Naive thymus-derived CD8-positive, alpha-beta T cell (primary cell): ENCODE results near the gene NPFF. TPM values are rescaled to one million over a fixed set of nuclear protein-coding genes. Genes with fewer than 3 reads are reported as not detected.

Experiments used
- ATAC-seq, 2 donors: fragments of 150-1000 bp; cut with Tn5 transposase in 1 of 2; sonication (Bioruptor Pico), chemical (Tn5 transposase) in 1 of 2; 1 replicate in 1 of 2; 2 replicates in 1 of 2; pipeline ENCODE4 v1.10.0; 2021; ENCODE audit warnings: mild to moderate bottlenecking in 2 of 2, moderate library complexity in 2 of 2
- POLR2A ChIA-PET: fragments of 350-600 bp; sonication (Branson Sonifier 250); formaldehyde crosslinking; loops from one replicate; lab custom pipeline; 2021; ENCODE audit warnings: antibody characterized with exemption; lab: Charles Lee
- DNase-seq, 10 donors: peaks; one replicate each; pipeline versions ENCODE4 v3.0.0 to v3.0.0-alpha.2; 2020 to 2022
- H3K27ac Mint-ChIP-seq, 10 donors: one replicate each; pipeline ENCODE4 v1.8.0; 2020 to 2022; ENCODE audit warnings: mild to moderate bottlenecking in 10 of 10, mixed read lengths in 10 of 10, moderate library complexity in 4 of 10, inconsistent platforms in 1 of 10
- H3K27me3 Mint-ChIP-seq, 5 donors: one replicate each; pipeline ENCODE4 v1.8.0; 2021 to 2022; ENCODE audit warnings: mixed read lengths in 5 of 5
- H3K36me3 Mint-ChIP-seq, 3 donors: one replicate each; pipeline ENCODE4 v1.8.0; 2020 to 2022; ENCODE audit warnings: mixed read lengths in 3 of 3, mild to moderate bottlenecking in 2 of 3, inconsistent platforms in 1 of 3
- H3K4me1 Mint-ChIP-seq, 4 donors: one replicate each; pipeline ENCODE4 v1.8.0; 2021 to 2022; ENCODE audit warnings: mixed read lengths in 4 of 4
- H3K4me3 Mint-ChIP-seq, 10 donors: one replicate each; pipeline ENCODE4 v1.8.0; 2020 to 2022; ENCODE audit warnings: mild to moderate bottlenecking in 10 of 10, mixed read lengths in 10 of 10, moderate library complexity in 6 of 10, inconsistent platforms in 1 of 10
- H3K9me3 Mint-ChIP-seq, 9 donors: one replicate each; pipeline ENCODE4 v1.8.0; 2020 to 2022; ENCODE audit warnings: mixed read lengths in 9 of 9, mild to moderate bottlenecking in 3 of 9, inconsistent platforms in 1 of 9, moderate library complexity in 1 of 9
- polyA plus RNA-seq, 3 donors: library from polyadenylated mRNA; unstranded; fragments of 300-500 nt; fragmentation: Illumina TruSeq; gene quantifications; one replicate each; pipeline ENCODE4 v1.2.3, GENCODE V29; 2021
- total RNA-seq, 8 experiments: library from RNA in 2 of 8; stranded (reverse) in 2 of 8; gene quantifications; one replicate each; pipeline ENCODE4 v1.2.3 and lab custom pipeline; 2021 to 2026

Gene NPFF
- total and polyA plus RNA-seq, 5 experiments from 2014 or later = not detected

DNA sequence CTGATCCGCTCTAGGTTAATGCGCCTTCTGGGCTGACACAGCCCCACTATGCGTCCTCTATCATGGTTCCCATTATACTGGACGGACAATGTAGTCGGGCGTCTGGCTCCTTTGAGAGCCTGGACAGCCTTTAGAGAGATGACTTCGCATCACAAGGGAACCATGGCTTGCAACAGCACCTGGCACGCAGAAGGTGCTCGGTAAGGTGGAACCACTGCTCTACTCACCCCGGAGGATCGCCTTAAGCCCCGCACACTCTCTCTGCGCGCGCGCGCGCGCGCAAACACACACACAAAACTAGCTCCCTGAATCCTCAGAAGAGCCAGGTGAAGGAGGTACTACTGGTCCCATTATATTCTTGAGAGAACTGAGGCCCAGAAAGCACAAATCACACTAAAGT is 15.1 kb downstream of the NPFF start:
- peak overlapping the region; percentile 86 to 99 (median 94) for H3K27ac Mint-ChIP-seq
- DNase-seq (peak in 4 of 10 donors; percentile 28 to 46 (median 38)), ATAC-seq (peak; percentile 13 to 18)
- POLR2A ChIA-PET = interaction anchor here (0.6 to 5.6 kb wide), 6 partner anchors 8 to 461 kb away, joined by 3 to 48 read pairs (median 4); partner anchors contain the start of genes MAP3K12, MYG1, NPFF and TARBP2
- no peaks in the 10 kb centered on the region for H3K36me3 Mint-ChIP-seq
- no peaks in the 10 kb centered on the region for H3K9me3 Mint-ChIP-seq
- H3K27me3 Mint-ChIP-seq = no peaks in the 10 kb centered on the region
- peaks cover 19 to 51% (median 32%) of the 10 kb centered on the region in 4 donors for H3K4me1 Mint-ChIP-seq
- H3K4me3 Mint-ChIP-seq = peak overlapping the region; percentile 82 to 98 (median 91)

DNA sequence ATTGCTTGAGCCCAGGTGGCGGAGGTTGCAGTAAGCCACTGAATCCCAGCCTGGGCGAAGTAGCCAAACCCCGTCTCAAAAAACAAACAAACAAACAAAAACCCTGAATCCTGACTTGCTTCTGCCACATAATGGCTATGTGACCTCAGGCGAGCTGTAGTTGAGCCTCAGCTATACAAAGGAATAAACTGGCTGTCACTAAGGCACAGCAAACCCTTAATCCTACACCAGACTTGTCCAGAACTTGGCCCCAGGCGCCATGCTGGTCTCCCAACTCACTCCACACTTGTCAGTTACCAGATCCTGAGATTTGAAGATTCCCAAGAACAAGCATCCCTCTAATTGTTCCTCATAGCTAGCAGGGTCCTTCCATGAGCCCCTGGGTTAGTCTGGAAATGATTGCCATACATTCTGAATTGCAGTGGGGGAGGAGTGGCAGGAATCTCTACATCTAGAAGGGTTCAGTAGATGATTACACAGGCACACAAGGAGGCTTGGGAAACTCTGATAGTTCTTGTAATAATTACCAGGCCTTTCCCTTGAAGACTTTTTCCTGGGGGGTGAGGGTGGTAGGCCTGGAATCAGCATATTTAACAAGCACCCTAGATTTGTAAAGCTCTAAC is 17.9 kb downstream of the NPFF start:
- Mint-ChIP-seq H3K9me3 (no peaks in the 10 kb centered on the region), H3K27ac (peak overlapping the region in 7 of 10 donors; percentile 25 to 78 (median 59)), H3K4me3 (no peak overlapping the region), H3K27me3 (no peaks in the 10 kb centered on the region), H3K36me3 (peaks cover 0 to 14% (median 0%) of the 10 kb centered on the region in 3 donors), H3K4me1 (peaks cover 16 to 40% (median 26%) of the 10 kb centered on the region in 4 donors)
- DNase-seq (no peak), ATAC-seq (no peak)
- POLR2A ChIA-PET = interaction anchor here (1.2 to 5.6 kb wide), 2 partner anchors 11 kb away, joined by 3 to 48 read pairs; partner anchors contain the start of genes MAP3K12 and TARBP2

DNA sequence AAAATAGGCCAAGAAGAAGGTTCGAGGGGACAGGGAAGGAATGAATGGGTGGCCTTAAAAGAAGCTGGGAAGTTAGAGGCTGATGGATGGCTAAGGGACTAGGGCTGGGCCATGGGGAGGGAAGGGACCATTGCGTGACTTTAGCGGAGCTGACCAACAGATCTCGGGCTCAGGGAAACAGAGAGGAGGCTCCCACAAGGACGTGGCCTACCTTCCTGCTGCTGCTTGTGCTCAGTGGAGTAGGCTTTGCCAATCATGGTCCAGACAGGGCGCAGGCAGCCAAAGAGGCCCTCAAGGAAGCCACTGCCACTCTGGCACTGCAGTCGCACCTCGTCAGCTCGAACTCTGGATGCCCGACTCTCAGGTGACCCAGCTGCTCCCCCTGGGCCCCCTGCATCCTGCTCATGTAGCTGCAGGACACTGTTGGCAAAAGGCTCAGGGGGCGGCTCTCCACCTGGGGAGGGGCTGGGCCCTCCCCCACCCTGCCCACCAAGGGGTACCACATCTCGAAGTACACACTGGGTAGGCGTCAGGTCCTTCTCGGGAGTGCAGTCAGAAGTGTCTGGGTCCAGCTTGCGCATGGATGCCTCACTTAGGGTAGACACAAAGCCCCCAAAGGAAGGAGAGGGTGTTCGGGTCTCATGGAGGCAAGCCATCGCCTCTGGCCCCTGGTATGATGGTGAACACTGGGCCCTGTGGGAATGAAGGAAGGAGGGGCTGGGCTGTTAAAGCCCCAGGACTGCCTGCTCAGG is 20.4 kb downstream of the NPFF start:
- ATAC-seq = no peak

DNA sequence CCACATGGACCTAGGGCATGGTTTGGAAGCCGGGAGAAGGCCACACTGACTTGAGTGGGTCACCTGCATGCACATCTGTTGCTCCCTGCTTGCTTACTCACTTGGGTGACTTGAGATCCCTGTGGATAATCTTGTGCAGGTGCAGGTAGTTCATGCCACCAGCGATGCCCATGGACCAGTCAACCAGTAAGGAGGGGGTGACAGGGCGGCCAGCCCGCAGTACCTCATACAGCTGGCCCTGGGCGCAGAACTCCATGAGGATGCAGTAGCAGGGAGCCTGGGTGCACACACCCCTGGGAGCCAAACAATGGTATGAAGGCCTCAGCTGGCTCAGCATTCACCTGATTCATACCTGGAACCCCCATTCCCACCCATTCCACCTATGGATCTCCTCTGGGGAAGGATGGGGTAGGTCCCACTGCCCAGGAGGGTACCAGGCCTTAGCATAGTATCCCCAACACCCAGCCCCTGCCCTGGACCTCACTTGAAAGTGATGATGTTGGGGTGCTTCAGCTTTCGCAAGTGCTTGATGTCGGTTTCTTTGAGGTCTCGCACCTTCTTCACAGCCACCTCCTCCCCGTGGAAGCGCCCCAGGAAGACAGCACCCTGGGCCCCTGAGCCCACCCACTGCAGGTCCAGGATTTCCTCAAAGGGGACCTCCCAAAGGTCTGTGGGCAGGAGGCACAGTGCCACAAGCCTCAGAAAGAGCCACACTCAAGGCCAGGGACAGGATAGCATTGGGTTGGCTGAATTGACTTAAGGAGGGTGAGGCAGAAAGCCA is 21.1 kb downstream of the NPFF start:
- Mint-ChIP-seq H3K9me3 (no peaks in the 10 kb centered on the region), H3K4me1 (peaks cover 0 to 21% (median 8%) of the 10 kb centered on the region in 4 donors), H3K27me3 (no peaks in the 10 kb centered on the region), H3K27ac (peak overlapping the region in 7 of 10 donors; percentile 19 to 89 (median 82)), H3K36me3 (peaks cover 0 to 39% (median 5%) of the 10 kb centered on the region in 3 donors), H3K4me3 (peak overlapping the region in 1 of 10 donors; percentile 20)
- ATAC-seq = no peak
- no peak for DNase-seq
- POLR2A ChIA-PET = interaction anchor here (1.0 kb wide), 1 partner anchor 15 kb away, joined by 5 read pairs; the partner anchor contains the start of gene TARBP2

More for the DNA sequence above, 20.4 kb downstream of the NPFF start:
- Mint-ChIP-seq H3K27ac (peak overlapping the region in 7 of 10 donors; percentile 19 to 89 (median 82)), H3K9me3 (no peaks in the 10 kb centered on the region), H3K27me3 (no peaks in the 10 kb centered on the region), H3K36me3 (peaks cover 0 to 31% (median 3%) of the 10 kb centered on the region in 3 donors), H3K4me1 (peaks cover 0 to 23% (median 7%) of the 10 kb centered on the region in 4 donors), H3K4me3 (peak overlapping the region in 1 of 10 donors; percentile 20)
- DNase-seq = no peak
- POLR2A ChIA-PET = interaction anchor here (1.0 kb wide), 1 partner anchor 14 kb away, joined by 5 read pairs; the partner anchor contains the start of gene TARBP2

DNA sequence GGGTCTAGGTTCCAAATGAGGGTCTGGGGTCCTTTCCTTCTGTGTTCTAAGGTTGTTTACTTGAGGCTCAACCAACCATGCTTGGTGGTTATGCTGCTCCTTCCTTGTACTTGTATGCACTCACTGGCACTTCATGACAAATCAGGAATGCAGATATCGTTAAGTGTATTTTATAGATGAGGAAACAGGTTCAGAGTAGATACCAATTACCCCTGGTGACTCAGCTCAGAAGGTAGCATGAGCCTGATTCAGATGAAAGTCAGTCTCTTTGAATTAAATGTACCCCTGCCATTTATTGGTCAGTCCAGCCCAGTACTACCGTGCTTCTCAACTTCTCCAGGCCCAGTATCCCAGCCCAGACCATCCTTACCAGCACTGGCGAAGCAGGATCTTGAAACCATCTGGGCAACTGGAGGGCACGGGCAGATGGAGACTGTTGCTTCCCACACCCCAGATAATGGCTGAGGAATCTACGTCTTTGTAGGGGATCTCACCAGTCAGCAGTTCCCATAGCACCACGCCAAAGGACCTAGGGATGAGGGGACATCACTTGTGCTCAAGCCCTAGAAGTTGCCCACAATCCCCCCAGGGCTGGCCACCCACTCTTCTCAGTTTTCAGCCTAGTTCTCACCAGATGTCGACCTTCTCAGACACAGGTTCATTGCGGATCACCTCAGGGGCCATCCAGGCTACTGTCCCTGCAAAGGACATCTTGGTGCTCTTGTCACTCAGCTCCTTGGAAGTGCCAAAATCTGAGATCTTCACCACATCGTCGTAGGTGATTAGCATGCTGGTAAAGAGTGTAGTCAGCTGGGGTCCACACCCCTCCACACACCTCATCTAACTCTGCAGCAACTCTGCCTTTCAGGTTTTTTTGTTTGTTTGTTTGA is 22.4 kb downstream of the NPFF start:
- Mint-ChIP-seq H3K9me3 (no peaks in the 10 kb centered on the region), H3K36me3 (peaks cover 0 to 49% (median 5%) of the 10 kb centered on the region in 3 donors), H3K27me3 (no peaks in the 10 kb centered on the region), H3K4me3 (peak overlapping the region in 1 of 10 donors; percentile 52), H3K27ac (peak overlapping the region in 5 of 10 donors; percentile 49 to 89 (median 78)), H3K4me1 (peaks cover 0 to 18% (median 8%) of the 10 kb centered on the region in 4 donors)
- ATAC-seq = no peak
- POLR2A ChIA-PET = no interaction called here
- no peak for DNase-seq

DNA sequence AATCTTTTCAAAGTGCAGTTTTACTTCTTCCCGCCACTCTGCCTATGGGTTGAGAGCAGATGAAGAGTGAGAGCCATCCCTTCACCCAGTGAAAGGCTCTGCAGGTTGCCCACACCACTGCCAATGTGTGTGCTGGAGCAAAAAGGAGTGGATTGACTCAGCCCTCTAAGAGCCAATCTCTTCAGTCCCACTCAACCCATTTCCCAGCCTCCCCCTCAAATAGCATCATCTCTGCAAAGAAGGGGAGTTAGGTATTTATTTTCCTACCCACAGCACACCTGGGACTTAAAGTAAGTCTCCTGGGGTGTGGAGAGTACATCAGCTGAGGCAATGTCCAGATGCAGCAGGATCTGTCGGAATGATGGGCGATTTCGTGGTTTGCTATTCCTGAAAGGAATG is 23.3 kb downstream of the NPFF start:
- Mint-ChIP-seq H3K27me3 (no peaks in the 10 kb centered on the region), H3K36me3 (peaks cover 0 to 59% (median 5%) of the 10 kb centered on the region in 3 donors), H3K27ac (peak overlapping the region in 7 of 10 donors; percentile 34 to 77 (median 53)), H3K4me3 (peak overlapping the region in 1 of 10 donors; percentile 34), H3K9me3 (no peaks in the 10 kb centered on the region), H3K4me1 (peaks cover 0 to 19% (median 8%) of the 10 kb centered on the region in 4 donors)
- ATAC-seq (no peak), DNase-seq (no peak)
- POLR2A ChIA-PET = interaction anchor here (1.4 kb wide), 1 partner anchor 17 kb away, joined by 10 read pairs; the partner anchor contains the start of gene TARBP2

DNA sequence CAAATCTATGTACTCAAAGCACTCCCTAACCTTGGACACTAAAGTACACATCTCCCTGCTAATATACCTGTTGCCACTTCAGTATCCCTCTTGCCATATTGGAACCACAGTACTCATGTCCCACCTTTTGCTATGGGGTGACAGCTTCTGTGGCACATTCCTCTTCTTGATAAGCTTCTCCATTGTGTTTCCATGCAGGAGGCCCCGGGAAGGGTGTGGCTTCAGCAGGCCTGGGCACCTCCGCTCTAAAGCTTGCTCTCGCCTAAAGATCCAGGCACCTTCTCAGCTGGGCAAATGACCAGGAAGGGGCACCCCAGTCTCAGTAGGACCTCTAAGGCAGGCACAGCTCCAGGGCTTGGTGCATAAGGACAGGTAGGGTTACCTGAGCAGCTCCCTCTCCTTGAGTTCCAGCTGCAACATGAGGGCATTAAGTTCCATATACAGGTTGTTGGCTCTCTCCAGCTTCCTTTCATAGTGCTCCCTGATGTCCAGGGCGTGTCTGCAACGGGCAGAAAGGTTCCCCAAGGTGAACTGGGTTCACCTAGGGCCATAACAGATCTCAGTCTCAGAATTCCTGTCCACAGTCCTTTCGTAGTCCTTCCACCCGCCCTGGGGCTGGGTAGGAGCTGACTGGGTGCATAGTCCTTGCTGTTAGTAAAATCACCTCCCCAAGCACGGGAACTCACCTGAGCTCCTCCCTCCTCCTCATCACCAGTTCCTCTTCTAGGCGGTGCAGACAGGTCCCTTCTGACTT is 23.9 kb downstream of the NPFF start:
- POLR2A ChIA-PET = interaction anchor here (1.0 to 1.8 kb wide), 5 partner anchors 10 to 42 kb away, joined by 3 to 10 read pairs (median 4); partner anchors contain the start of genes PRR13 and TARBP2
- DNase-seq (no peak), ATAC-seq (no peak)
- Mint-ChIP-seq H3K27me3 (no peaks in the 10 kb centered on the region), H3K4me1 (peaks cover 0 to 20% (median 8%) of the 10 kb centered on the region in 4 donors), H3K36me3 (peaks cover 0 to 65% (median 5%) of the 10 kb centered on the region in 3 donors), H3K4me3 (peak overlapping the region in 1 of 10 donors; percentile 34), H3K9me3 (no peaks in the 10 kb centered on the region), H3K27ac (peak overlapping the region in 6 of 10 donors; percentile 34 to 79 (median 54))

DNA sequence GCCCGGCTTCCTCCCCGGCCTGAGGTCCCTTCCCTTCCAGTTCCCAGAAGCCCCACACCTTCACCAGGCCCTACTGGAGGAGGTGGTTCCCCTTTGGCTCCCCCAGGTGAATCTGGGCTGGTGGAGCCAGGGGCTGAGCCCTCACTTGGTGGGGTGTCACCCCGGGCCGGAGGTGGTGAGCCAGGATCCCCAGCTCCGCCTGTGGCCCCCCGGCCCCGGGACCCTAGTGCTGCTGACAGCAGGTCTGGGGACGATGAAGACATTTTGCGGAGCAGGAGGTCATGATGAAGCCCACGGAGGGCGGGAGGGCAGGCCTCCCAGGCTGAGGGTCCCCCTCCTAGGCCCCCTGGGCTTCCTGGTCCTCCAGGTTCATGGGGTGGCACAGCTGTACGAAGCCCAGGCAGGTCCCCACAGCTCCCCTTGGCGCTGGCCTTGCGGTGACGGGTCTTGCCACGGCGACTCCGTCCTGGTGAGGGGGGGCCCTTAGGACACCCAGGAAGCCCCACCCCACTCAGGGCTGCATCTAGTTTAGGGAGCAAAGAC is 24.6 kb downstream of the NPFF start:
- POLR2A ChIA-PET = interaction anchor here (1.0 to 1.8 kb wide), 10 partner anchors 9 to 41 kb away, joined by 3 to 10 read pairs (median 4); partner anchors contain the start of genes PCBP2, PRR13 and TARBP2
- Mint-ChIP-seq H3K27me3 (no peaks in the 10 kb centered on the region), H3K9me3 (no peaks in the 10 kb centered on the region), H3K4me3 (no peak overlapping the region), H3K4me1 (peaks cover 0 to 20% (median 4%) of the 10 kb centered on the region in 4 donors), H3K36me3 (peaks cover 0 to 72% (median 5%) of the 10 kb centered on the region in 3 donors), H3K27ac (peak overlapping the region in 2 of 10 donors; percentile 49 to 79)
- DNase-seq = no peak
- peak in 1 of 2 donors; percentile 4 for ATAC-seq

DNA sequence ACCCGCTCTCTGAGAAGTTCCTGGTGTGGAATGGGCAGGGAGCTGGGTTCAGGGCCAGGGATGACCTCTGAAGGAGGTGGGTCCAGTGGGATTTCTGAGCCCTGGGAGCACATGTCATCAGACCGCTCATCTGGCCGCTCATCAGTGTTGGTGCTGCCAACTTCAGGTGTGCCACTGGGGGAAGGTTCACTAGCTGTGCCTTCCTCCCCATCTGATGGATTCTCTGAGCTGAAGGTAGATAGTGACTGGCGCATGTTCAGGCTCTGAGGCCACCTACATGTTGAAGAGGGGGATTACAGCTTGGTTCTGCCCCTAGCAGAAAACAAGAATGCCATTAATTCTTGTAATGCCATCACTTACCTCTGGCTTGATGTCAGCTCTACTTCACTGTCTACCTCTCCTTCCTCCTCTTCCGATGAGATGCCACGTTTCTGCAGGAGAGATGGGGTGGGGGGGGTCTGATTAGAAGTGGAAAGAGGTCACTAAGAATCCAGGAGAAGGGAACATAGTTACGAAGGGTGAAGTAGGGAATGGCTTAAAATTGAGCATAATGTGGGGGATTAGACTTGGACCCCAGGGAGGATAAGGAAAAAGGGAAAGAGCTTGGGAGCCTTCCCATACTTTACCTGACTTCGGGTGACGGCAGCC is 25.2 kb downstream of the NPFF start:
- no peak overlapping the region for H3K4me3 Mint-ChIP-seq
- peak in 1 of 10 donors; percentile 30 for DNase-seq
- POLR2A ChIA-PET = interaction anchor here (1.0 to 1.8 kb wide), 11 partner anchors 9 to 41 kb away, joined by 3 to 6 read pairs (median 4); partner anchors contain the start of genes PCBP2, PRR13 and TARBP2
- peak overlapping the region in 9 of 10 donors; percentile 8 to 94 (median 48) for H3K27ac Mint-ChIP-seq
- H3K9me3 Mint-ChIP-seq = no peaks in the 10 kb centered on the region
- peak; percentile 32 to 81 for ATAC-seq
- no peaks in the 10 kb centered on the region for H3K27me3 Mint-ChIP-seq
- peaks cover 0 to 78% (median 5%) of the 10 kb centered on the region in 3 donors for H3K36me3 Mint-ChIP-seq
- H3K4me1 Mint-ChIP-seq = peaks cover under 1 to 16% (median 4%) of the 10 kb centered on the region in 4 donors
